KMS-11 (cell line): Measurements from ENCODE around the gene TPGS2.

ENCODE experiments used
- H2AFZ ChIP-seq: fragments of 200-600 bp; sonication (generic); 2 replicates; pipeline ENCODE4 v1.6.1; 2016; ENCODE audit warnings: antibody characterized with exemption, mixed run types, low read depth
- H3K27ac ChIP-seq: fragments of 200-600 bp; sonication (generic); 2 replicates; pipeline ENCODE4 v1.6.1; 2016; ENCODE audit warnings: mild to moderate bottlenecking, mixed run types
- H3K27me3 ChIP-seq: fragments of 200-600 bp; sonication (generic); 2 replicates; pipeline ENCODE4 v1.6.1; 2017; ENCODE audit warnings: mild to moderate bottlenecking, low read depth, mixed run types, moderate library complexity; ENCODE audit not compliant: insufficient read depth
- H3K36me3 ChIP-seq: fragments of 200-600 bp; sonication (generic); 2 replicates; pipeline ENCODE4 v1.6.1; 2017; ENCODE audit warnings: mild to moderate bottlenecking, mixed run types; ENCODE audit not compliant: insufficient read depth
- H3K4me1 ChIP-seq: fragments of 200-600 bp; sonication (generic); 2 replicates; pipeline ENCODE4 v1.6.1; 2016; ENCODE audit warnings: mild to moderate bottlenecking, low read depth, mixed run types; ENCODE audit not compliant: poor library complexity, severe bottlenecking
- H3K4me2 ChIP-seq: fragments of 200-600 bp; sonication (generic); 2 replicates; pipeline ENCODE4 v1.7.0; 2016; ENCODE audit warnings: mild to moderate bottlenecking, mixed run types
- H3K4me3 ChIP-seq: fragments of 200-600 bp; sonication (generic); IDR thresholded peaks from 2 replicates; pipeline ENCODE4 v1.6.1; 2017; ENCODE audit warnings: low read depth, low read length, mixed read lengths; ENCODE audit not compliant: insufficient read depth
- H3K79me2 ChIP-seq: fragments of 200-600 bp; sonication (generic); 2 replicates; pipeline ENCODE4 v1.6.1; 2016; ENCODE audit warnings: low read depth, mixed run types; ENCODE audit not compliant: insufficient read depth
- H3K9ac ChIP-seq: fragments of 200-600 bp; sonication (generic); 2 replicates; pipeline ENCODE4 v1.6.1; 2016; ENCODE audit warnings: mild to moderate bottlenecking, mixed run types
- H4K20me1 ChIP-seq: fragments of 200-600 bp; sonication (generic); 2 replicates; pipeline ENCODE4 v1.6.1; 2016; ENCODE audit warnings: mild to moderate bottlenecking, mixed run types; ENCODE audit not compliant: insufficient read depth
- TF ChIP-seq, protein P1 (sequence below): fragments of 200-600 bp; sonication (generic); conservative IDR thresholded peaks from 2 replicates; pipeline ENCODE4 v1.6.1; 2017; ENCODE audit warnings: low read depth, mild to moderate bottlenecking, antibody characterized with exemption, low read length, moderate library complexity, mixed read lengths

The TPGS2 gene

DNA sequence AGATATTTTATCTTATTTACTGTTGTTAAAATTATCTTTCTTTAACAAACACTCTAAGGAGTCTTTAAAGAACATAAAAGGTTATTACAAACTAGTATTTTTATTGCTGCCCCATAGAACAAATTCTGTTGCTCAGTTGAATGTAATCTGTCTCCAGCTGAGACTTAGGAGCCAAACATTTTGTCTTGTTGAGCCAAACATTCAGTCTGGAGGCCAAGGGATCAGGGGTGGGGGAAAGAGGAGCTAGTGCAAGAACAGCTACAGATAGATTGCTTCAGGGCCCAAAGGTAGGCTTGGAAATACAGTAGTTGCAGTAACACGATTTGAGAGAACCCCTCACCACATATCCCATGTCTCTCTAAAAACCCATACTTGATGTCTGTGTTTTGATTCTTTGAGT lies 51.2 kb downstream of the TPGS2 start:
- TF ChIP-seq, protein P1, sequence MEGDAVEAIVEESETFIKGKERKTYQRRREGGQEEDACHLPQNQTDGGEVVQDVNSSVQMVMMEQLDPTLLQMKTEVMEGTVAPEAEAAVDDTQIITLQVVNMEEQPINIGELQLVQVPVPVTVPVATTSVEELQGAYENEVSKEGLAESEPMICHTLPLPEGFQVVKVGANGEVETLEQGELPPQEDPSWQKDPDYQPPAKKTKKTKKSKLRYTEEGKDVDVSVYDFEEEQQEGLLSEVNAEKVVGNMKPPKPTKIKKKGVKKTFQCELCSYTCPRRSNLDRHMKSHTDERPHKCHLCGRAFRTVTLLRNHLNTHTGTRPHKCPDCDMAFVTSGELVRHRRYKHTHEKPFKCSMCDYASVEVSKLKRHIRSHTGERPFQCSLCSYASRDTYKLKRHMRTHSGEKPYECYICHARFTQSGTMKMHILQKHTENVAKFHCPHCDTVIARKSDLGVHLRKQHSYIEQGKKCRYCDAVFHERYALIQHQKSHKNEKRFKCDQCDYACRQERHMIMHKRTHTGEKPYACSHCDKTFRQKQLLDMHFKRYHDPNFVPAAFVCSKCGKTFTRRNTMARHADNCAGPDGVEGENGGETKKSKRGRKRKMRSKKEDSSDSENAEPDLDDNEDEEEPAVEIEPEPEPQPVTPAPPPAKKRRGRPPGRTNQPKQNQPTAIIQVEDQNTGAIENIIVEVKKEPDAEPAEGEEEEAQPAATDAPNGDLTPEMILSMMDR: no peak
- no peaks in the 10 kb centered on the region for H3K79me2 ChIP-seq
- no peak overlapping the region for H3K27ac ChIP-seq

DNA sequence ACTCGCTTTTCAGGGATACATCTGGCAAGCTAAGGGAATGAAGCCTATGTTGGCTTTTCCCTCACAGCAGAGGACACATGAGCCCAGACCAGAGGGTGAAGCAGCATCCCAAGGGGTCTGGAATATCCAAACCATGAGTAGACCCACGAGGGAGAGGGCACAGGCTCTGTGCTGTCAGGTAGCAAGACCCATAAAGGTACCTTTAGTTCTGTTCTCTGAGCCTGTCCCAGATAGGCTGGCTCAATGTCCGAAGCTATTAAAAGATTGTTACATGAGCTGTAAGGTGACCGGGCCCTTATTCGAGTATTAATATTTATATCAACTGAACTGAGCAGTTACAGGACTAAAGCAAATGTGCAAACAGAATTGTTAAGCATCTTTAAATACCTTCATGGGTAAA lies 52.2 kb downstream of the TPGS2 start:
- no peaks in the 10 kb centered on the region for H3K4me1 ChIP-seq
- H3K9ac ChIP-seq: no peak overlapping the region
- H3K27me3 ChIP-seq: no peaks in the 10 kb centered on the region
- H3K4me3 ChIP-seq: no peak overlapping the region
- TF ChIP-seq, protein P1: no peak
- H3K27ac ChIP-seq: no peak overlapping the region
- H2AFZ ChIP-seq: no peak overlapping the region
- H3K79me2 ChIP-seq: no peaks in the 10 kb centered on the region
- H3K36me3 ChIP-seq: no peaks in the 10 kb centered on the region
- no peaks in the 10 kb centered on the region for H4K20me1 ChIP-seq
- H3K4me2 ChIP-seq: no peak overlapping the region

More for the DNA sequence above, 51.2 kb downstream of the TPGS2 start:
- no peak overlapping the region for H3K4me3 ChIP-seq
- H2AFZ ChIP-seq: no peak overlapping the region
- no peaks in the 10 kb centered on the region for H3K27me3 ChIP-seq
- no peak overlapping the region for H3K9ac ChIP-seq
- no peak overlapping the region for H3K4me2 ChIP-seq
- H3K36me3 ChIP-seq: no peaks in the 10 kb centered on the region
- H4K20me1 ChIP-seq: no peaks in the 10 kb centered on the region
- no peaks in the 10 kb centered on the region for H3K4me1 ChIP-seq

DNA sequence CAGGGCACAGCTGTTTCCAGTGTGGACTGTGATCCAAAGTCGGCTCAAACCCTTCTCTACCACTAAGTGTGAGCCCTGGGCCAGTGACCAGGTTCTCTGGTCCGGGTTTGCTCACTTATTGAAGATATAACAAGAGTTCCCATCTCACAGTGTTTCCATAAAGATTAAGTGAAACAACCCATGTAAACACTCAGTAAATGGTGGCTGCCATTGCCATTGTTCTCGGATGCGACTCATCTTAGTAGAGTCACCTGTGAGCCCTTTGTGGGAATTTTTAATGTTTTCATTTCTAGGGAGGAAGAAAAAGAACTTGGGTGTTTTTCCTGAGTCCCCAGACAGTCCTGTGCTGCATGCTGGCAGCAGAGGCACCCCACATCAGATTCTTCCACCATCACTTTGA lies 53.4 kb downstream of the TPGS2 start:
- H3K27ac ChIP-seq: no peak overlapping the region
- H3K4me2 ChIP-seq: no peak overlapping the region
- no peak overlapping the region for H3K9ac ChIP-seq
- no peak overlapping the region for H2AFZ ChIP-seq
- H3K79me2 ChIP-seq: no peaks in the 10 kb centered on the region
- H4K20me1 ChIP-seq: no peaks in the 10 kb centered on the region
- H3K4me3 ChIP-seq: no peak overlapping the region
- no peaks in the 10 kb centered on the region for H3K36me3 ChIP-seq
- no peaks in the 10 kb centered on the region for H3K27me3 ChIP-seq
- H3K4me1 ChIP-seq: no peaks in the 10 kb centered on the region
- TF ChIP-seq, protein P1: no peak

DNA sequence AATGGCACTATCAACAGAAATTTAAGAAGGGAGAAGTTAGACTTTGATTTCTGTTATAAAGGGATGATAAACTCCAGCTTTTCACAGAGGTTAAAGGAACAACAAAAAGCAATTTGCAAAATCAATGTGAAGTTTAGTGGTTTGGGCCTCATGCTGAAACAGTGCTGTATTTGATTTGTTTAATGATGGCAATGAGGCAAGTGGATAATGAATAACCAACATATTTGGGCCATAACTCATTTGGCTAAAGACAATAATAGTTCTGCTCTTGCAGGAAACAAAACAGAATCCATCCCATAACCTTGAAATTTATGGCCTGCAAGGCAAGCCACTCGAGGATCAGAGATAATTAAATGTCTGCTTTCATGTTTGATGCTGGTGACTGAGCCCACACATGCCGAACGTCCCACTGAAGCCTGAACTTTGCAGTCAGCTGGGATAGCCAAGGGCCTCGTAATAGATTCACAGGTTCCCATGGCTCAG lies 56.5 kb downstream of the TPGS2 start:
- no peaks in the 10 kb centered on the region for H3K36me3 ChIP-seq
- no peak overlapping the region for H3K9ac ChIP-seq
- no peak overlapping the region for H3K27ac ChIP-seq
- H4K20me1 ChIP-seq: no peaks in the 10 kb centered on the region
- H3K4me2 ChIP-seq: no peak overlapping the region
- TF ChIP-seq, protein P1: no peak
- H3K27me3 ChIP-seq: no peaks in the 10 kb centered on the region
- H3K4me1 ChIP-seq: no peaks in the 10 kb centered on the region
- H3K4me3 ChIP-seq: no peak overlapping the region
- no peaks in the 10 kb centered on the region for H3K79me2 ChIP-seq
- H2AFZ ChIP-seq: no peak overlapping the region
